Activated CD8-positive, alpha-beta T cell treated with anti-CD3 and anti-CD28 coated beads, Interleukin-2, amount 10 ng/mL, durations not matched to agents 7 days and 5 days (primary cell): ENCODE measurements around the gene HSPA6. TPM values are rescaled to one million over a fixed set of nuclear protein-coding genes. Genes with fewer than 3 reads are reported as not detected.
"Not testable (repeated sequence)": the region's sequence is repeated elsewhere in the genome, so short reads cannot be mapped to it uniquely, and the experiment has no call there.

Source experiments
- ATAC-seq: fragments of 150-1000 bp; cut with Tn5 transposase; one replicate; pipeline ENCODE4 v1.10.0; 2021; ENCODE audit warnings: moderate library complexity
- CTCF ChIA-PET: fragments of 350-600 bp; sonication (Branson Sonifier 250); formaldehyde crosslinking; loops from one replicate; lab custom pipeline; 2021; ENCODE audit warnings: antibody characterized with exemption; lab: Charles Lee
- POLR2A ChIA-PET: fragments of 350-600 bp; sonication (Branson Sonifier 250); formaldehyde crosslinking; loops from one replicate; lab custom pipeline; 2021; ENCODE audit warnings: antibody characterized with exemption; lab: Charles Lee
- DNase-seq: peaks from one replicate; pipeline ENCODE4 v3.0.0-alpha.2; 2020
- H3K27ac Mint-ChIP-seq: one replicate; pipeline ENCODE4 v1.8.0; 2021; ENCODE audit warnings: mild to moderate bottlenecking, mixed read lengths
- H3K27me3 Mint-ChIP-seq: one replicate; pipeline ENCODE4 v1.8.0; 2021; ENCODE audit warnings: low read depth, mixed read lengths
- H3K36me3 Mint-ChIP-seq: one replicate; pipeline ENCODE4 v1.8.0; 2021; ENCODE audit warnings: low read depth, mixed read lengths
- H3K4me1 Mint-ChIP-seq: one replicate; pipeline ENCODE4 v1.8.0; 2021; ENCODE audit warnings: low read depth, mixed read lengths
- H3K4me3 Mint-ChIP-seq: one replicate; pipeline ENCODE4 v1.8.0; 2021; ENCODE audit warnings: mild to moderate bottlenecking, mixed read lengths
- H3K9me3 Mint-ChIP-seq: one replicate; pipeline ENCODE4 v1.8.0; 2022; ENCODE audit warnings: mixed read lengths; ENCODE audit not compliant: insufficient read depth
- total RNA-seq, 2 experiments: library from RNA; stranded (reverse); gene quantifications; one replicate each; pipeline ENCODE4 v1.2.3, GENCODE V29; 2021

HSPA6 gene
- total RNA-seq, 2 experiments from 2014 or later = 0.94 to 1.1 TPM

GRCh38 chr1:161556143-161556542 lies 31.8 kb downstream of the HSPA6 start:
- POLR2A ChIA-PET, H3K9me3 Mint-ChIP-seq, DNase-seq, CTCF ChIA-PET, ATAC-seq, H3K4me3 Mint-ChIP-seq, H3K27me3 Mint-ChIP-seq: not testable (repeated sequence)
- Mint-ChIP-seq H3K27ac (peak overlapping the region; percentile 61), H3K36me3 (peaks cover 12% of the 10 kb centered on the region), H3K4me1 (peaks cover 26% of the 10 kb centered on the region)

GRCh38 chr1:161556990-161557389 lies 32.6 kb downstream of the HSPA6 start:
- ATAC-seq, H3K27me3 Mint-ChIP-seq, H3K27ac Mint-ChIP-seq, H3K4me3 Mint-ChIP-seq, H3K9me3 Mint-ChIP-seq, CTCF ChIA-PET, POLR2A ChIA-PET, DNase-seq: not testable (repeated sequence)
- peaks cover 32% of the 10 kb centered on the region for H3K4me1 Mint-ChIP-seq
- peaks cover 14% of the 10 kb centered on the region for H3K36me3 Mint-ChIP-seq

GRCh38 chr1:161557506-161558450 lies 33.4 kb downstream of the HSPA6 start:
- CTCF ChIA-PET, POLR2A ChIA-PET, DNase-seq, H3K27ac Mint-ChIP-seq, H3K9me3 Mint-ChIP-seq, H3K27me3 Mint-ChIP-seq, H3K4me3 Mint-ChIP-seq, ATAC-seq: not testable (repeated sequence)
- Mint-ChIP-seq H3K36me3 (peaks cover 14% of the 10 kb centered on the region), H3K4me1 (peaks cover 33% of the 10 kb centered on the region)

GRCh38 chr1:161560960-161561715 lies 36.8 kb downstream of the HSPA6 start:
- H3K36me3 Mint-ChIP-seq, H3K27me3 Mint-ChIP-seq, DNase-seq, H3K9me3 Mint-ChIP-seq, CTCF ChIA-PET, POLR2A ChIA-PET: not testable (repeated sequence)
- peak; percentile 45 for ATAC-seq
- Mint-ChIP-seq H3K4me1 (peaks cover 20% of the 10 kb centered on the region), H3K4me3 (peak overlapping the region; percentile 49), H3K27ac (peak overlapping the region; percentile 87)

GRCh38 chr1:161562441-161562840 lies 38.1 kb downstream of the HSPA6 start:
- H3K27me3 Mint-ChIP-seq, DNase-seq, H3K9me3 Mint-ChIP-seq, ATAC-seq, H3K4me3 Mint-ChIP-seq, H3K36me3 Mint-ChIP-seq, POLR2A ChIA-PET, H3K27ac Mint-ChIP-seq: not testable (repeated sequence)
- peaks cover 21% of the 10 kb centered on the region for H3K4me1 Mint-ChIP-seq
- CTCF ChIA-PET = interaction anchor here (1.6 kb wide), 1 partner anchor 77 kb away, joined by 3 read pairs; no protein-coding TSS in a partner anchor

GRCh38 chr1:161563522-161563921 lies 39.2 kb downstream of the HSPA6 start:
- H3K4me3 Mint-ChIP-seq, DNase-seq, POLR2A ChIA-PET, ATAC-seq, H3K36me3 Mint-ChIP-seq, H3K27ac Mint-ChIP-seq, H3K27me3 Mint-ChIP-seq, H3K9me3 Mint-ChIP-seq: not testable (repeated sequence)
- peaks cover 19% of the 10 kb centered on the region for H3K4me1 Mint-ChIP-seq
- CTCF ChIA-PET = interaction anchor here (1.6 kb wide), 2 partner anchors 78 to 179 kb away, joined by 3 read pairs; no protein-coding TSS in a partner anchor

- H3K27me3 Mint-ChIP-seq, H3K9me3 Mint-ChIP-seq, H3K36me3 Mint-ChIP-seq, POLR2A ChIA-PET, H3K27ac Mint-ChIP-seq, ATAC-seq, H3K4me3 Mint-ChIP-seq, DNase-seq: not testable (repeated sequence)
- CTCF ChIA-PET = interaction anchor here (0.8 kb wide), 1 partner anchor 172 kb away, joined by 3 read pairs; no protein-coding TSS in a partner anchor
- H3K4me1 Mint-ChIP-seq = peaks cover 11% of the 10 kb centered on the region
Measured at GRCh38 chr1:161566602-161566960, 42.2 kb downstream of the HSPA6 start.

GRCh38 chr1:161571703-161572102 lies 47.4 kb downstream of the HSPA6 start:
- H3K36me3 Mint-ChIP-seq, H3K4me3 Mint-ChIP-seq, H3K9me3 Mint-ChIP-seq, ATAC-seq, CTCF ChIA-PET, POLR2A ChIA-PET, H3K27ac Mint-ChIP-seq, H3K27me3 Mint-ChIP-seq, DNase-seq, H3K4me1 Mint-ChIP-seq: not testable (repeated sequence)

Other genes starting within 250 kb of the HSPA6 start
- 1 to 10 TPM; 2.8 to 3.4 TPM for gene MPZ, start 214.6 kb upstream of the HSPA6 start, total RNA-seq
- gene SDHC, start 210.2 kb upstream of the HSPA6 start, total RNA-seq = 100 to 1,000 TPM; 151 to 163 TPM
- gene CFAP126, start 156.7 kb upstream of the HSPA6 start, total RNA-seq = not detected
- gene FCGR2A, start 19.1 kb upstream of the HSPA6 start, total RNA-seq = under 1 TPM in 1 of 2 experiments, not detected in 1; 0.21 TPM
- under 1 TPM; 0.50 to 0.52 TPM for gene FCGR3A, start 25.3 kb downstream of the HSPA6 start, total RNA-seq
- not detected for gene FCGR3B, start 106.6 kb downstream of the HSPA6 start, total RNA-seq
- not detected for gene FCGR2B, start 138.6 kb downstream of the HSPA6 start, total RNA-seq
- gene FCRLA, start 182.7 kb downstream of the HSPA6 start, total RNA-seq = not detected
- gene FCRLB, start 197.0 kb downstream of the HSPA6 start, total RNA-seq = under 1 TPM; 0.97 TPM
- gene DUSP12, start 225.2 kb downstream of the HSPA6 start, total RNA-seq = 10 to 100 TPM; 24.1 to 27.6 TPM
- 10 to 100 TPM; 15.2 to 17.1 TPM for gene ATF6, start 241.8 kb downstream of the HSPA6 start, total RNA-seq